SJSA1 (cell line): ENCODE data around the gene PLP1. TPM values are rescaled to one million over a fixed set of nuclear protein-coding genes. Genes with fewer than 3 reads are reported as not detected.

ENCODE experiments used
- DNase-seq, 2 experiments: peaks; one replicate each; pipeline ENCODE4 v3.0.0-alpha.2; 2015 to 2020; ENCODE audit warnings: low spot score in 2 of 2, low read depth in 1 of 2
- H3K27ac ChIP-seq: fragments of 250-450 bp; sonication (Bioruptor Pico); 2 replicates; pipeline ENCODE4 v1.5.1; 2020; ENCODE audit warnings: mild to moderate bottlenecking, moderate library complexity
- H3K27me3 ChIP-seq: fragments of 250-450 bp; sonication (Bioruptor Pico); replicated peaks from 2 replicates; pipeline ENCODE4 v1.5.1; 2020; ENCODE audit warnings: mild to moderate bottlenecking, moderate library complexity
- H3K36me3 ChIP-seq: fragments of 250-450 bp; sonication (Bioruptor Pico); 2 replicates; pipeline ENCODE4 v1.5.1; 2020; ENCODE audit warnings: mild to moderate bottlenecking
- H3K4me1 ChIP-seq: fragments of 250-450 bp; sonication (Bioruptor Pico); replicated peaks from 2 replicates; pipeline ENCODE4 v1.6.1; 2021; ENCODE audit warnings: mild to moderate bottlenecking
- H3K4me3 ChIP-seq: fragments of 250-450 bp; sonication (Bioruptor Pico); 2 replicates; pipeline ENCODE4 v1.5.1; 2020; ENCODE audit warnings: mild to moderate bottlenecking
- H3K9me3 ChIP-seq: fragments of 250-450 bp; sonication (Bioruptor Pico); replicated peaks from 2 replicates; pipeline ENCODE4 v1.5.1; 2020; ENCODE audit warnings: mild to moderate bottlenecking
- total RNA-seq: library from RNA; depleted of rRNA; stranded (reverse); fragments of >200 nt; shearing (Covaris generic); gene quantifications from 2 replicates; pipeline ENCODE4 v1.2.3, GENCODE V29; 2014; rRNA removed

The PLP1 gene, protein sequence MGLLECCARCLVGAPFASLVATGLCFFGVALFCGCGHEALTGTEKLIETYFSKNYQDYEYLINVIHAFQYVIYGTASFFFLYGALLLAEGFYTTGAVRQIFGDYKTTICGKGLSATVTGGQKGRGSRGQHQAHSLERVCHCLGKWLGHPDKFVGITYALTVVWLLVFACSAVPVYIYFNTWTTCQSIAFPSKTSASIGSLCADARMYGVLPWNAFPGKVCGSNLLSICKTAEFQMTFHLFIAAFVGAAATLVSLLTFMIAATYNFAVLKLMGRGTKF
- total RNA-seq, result not detected in 2 replicates

DNA sequence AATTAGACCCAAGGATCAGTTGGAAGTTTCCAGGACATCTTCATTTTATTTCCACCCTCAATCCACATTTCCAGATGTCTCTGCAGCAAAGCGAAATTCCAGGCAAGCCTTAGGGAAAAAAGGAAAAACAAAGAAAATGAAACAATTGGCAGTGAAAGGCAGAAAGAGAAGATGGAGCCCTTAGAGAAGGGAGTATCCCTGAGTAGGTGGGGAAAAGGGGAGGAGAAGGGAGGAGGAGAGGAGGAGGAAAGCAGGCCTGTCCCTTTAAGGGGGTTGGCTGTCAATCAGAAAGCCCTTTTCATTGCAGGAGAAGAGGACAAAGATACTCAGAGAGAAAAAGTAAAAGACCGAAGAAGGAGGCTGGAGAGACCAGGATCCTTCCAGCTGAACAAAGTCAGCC, at the start of gene PLP1:
Gene PLP1, plus strand, starts transcription at position 295 of the 400 bp plus-strand sequence. CDS start 156 bp downstream, outside the sequence.
- H3K27me3 ChIP-seq, result no peaks in the 10 kb centered on the region
- no peaks in the 10 kb centered on the region for H3K9me3 ChIP-seq
- no peak within 1 kb of the TSS for H3K27ac ChIP-seq
- H3K4me1 ChIP-seq, result no peaks in the 10 kb centered on the region
- H3K36me3 ChIP-seq, result no peaks in the 10 kb centered on the region
- DNase-seq, result no peak
- no peak within 1 kb of the TSS for H3K4me3 ChIP-seq

DNA sequence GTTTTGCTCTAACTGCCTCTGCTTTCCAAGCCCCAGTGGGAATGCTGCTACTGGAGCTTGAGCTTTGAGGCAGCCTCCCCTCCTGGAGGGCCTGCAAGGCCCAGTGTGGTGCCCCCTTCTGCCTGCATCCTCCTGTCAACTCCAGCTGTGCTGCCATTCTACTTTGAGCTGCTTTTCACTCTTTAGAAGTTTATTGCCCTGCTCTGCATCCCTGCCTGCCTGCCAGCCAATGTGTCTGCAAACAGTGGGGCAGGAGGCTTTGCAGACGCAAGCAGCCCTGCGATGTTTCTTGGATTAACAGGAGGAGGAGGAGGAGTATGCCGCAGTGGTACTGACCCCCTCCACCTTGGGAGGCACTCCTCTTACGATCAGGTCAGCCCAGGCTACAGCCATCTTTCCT, 49.5 kb upstream of the PLP1 start:
- no peak overlapping the region for H3K4me3 ChIP-seq
- no peaks in the 10 kb centered on the region for H3K27me3 ChIP-seq
- no peaks in the 10 kb centered on the region for H3K9me3 ChIP-seq
- H3K27ac ChIP-seq, result no peak overlapping the region
- H3K36me3 ChIP-seq, result no peaks in the 10 kb centered on the region
- DNase-seq, result no peak
- H3K4me1 ChIP-seq, result no peaks in the 10 kb centered on the region

DNA sequence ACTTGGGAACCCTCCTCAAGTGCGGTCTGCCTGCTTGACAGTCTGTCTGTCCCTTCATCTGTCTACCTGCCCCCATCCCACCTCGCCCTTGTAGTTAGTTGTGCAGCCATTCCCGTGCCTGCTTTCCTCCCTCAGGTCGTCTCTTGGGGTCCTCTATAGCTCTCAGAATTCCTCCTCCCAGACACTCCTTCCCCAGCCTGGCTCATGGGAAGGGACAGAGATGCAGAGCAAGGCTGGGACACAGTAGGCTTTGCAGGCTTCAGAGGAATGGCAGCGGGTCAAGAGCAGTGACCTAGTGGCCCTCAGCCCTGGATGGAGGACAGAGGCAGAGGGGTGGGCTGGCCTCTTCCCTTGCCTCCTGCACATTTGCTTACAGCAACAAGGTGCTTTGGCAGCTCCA, 47.6 kb upstream of the PLP1 start:
- Histone ChIP-seq H3K36me3 (no peaks in the 10 kb centered on the region), H3K9me3 (no peaks in the 10 kb centered on the region), H3K4me3 (no peak overlapping the region), H3K27me3 (no peaks in the 10 kb centered on the region), H3K27ac (no peak overlapping the region), H3K4me1 (no peaks in the 10 kb centered on the region)
- DNase-seq, result no peak

DNA sequence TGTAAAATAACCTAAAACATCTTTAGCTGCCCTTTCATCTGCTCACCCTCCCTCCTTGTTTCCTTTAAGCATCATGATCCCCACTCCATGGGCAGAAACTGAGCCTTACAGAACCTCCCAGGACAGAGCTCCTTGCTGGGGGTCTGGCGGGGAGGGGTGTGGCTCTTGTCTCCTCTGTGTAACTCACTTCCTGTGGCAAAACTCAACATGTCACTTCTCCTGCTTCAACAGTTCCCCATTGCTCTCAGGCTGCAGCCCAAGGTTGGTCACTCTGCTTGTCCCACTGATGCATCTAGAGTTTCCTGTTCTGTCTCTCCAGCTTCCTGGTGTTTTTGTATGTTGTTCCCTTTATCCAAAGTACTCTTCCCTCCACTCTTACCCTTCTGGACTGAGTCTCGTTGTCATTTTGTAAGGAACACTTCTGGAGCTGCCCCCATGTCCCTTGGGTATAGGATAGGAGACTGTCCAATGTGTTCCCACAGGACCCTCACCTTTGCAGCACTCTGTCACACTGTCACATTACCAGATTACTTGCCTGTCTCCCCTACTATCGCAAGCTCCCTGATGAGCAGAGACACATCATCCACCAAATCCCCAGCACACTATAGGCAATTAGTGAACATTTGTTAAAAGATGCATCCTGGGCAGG, 46.4 kb upstream of the PLP1 start:
- no peaks in the 10 kb centered on the region for H3K36me3 ChIP-seq
- no peak for DNase-seq
- H3K4me3 ChIP-seq, result no peak overlapping the region
- H3K27ac ChIP-seq, result no peak overlapping the region
- H3K27me3 ChIP-seq, result no peaks in the 10 kb centered on the region
- no peaks in the 10 kb centered on the region for H3K4me1 ChIP-seq
- H3K9me3 ChIP-seq, result no peaks in the 10 kb centered on the region

DNA sequence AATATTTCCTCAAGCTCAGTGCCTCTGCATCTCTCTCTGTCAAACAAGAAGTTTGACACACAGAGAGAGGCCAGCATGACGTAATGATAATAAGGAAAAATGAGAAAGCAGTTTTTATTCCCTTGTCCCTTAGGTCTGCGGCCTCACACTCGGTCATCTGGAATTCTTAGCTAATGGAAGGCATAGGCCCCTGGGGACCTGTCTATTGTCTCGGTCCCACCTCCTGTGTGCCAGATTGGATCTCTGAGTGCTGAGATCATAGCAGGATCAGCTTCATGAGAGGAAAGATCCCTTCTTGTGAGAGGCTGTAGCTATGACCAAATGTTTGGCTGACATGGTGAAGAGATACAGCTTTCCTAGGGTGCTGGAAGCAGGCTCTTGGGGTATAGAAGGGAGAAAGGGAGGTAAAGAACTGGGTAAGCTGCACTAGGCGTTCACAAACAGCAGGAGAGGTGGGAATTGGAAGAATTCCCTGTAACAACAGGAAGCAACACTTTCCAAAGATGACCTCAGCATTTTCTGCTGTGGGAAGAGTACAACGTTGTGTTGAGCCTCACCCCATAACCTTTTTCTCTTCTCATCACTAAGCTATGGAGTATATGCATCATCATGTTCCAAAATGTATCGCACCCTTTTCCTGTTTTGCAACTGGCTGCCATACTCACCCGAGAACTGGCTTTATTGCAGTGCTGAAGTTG, 45.7 kb upstream of the PLP1 start:
- no peaks in the 10 kb centered on the region for H3K4me1 ChIP-seq
- no peak overlapping the region for H3K27ac ChIP-seq
- no peak overlapping the region for H3K4me3 ChIP-seq
- no peaks in the 10 kb centered on the region for H3K9me3 ChIP-seq
- no peaks in the 10 kb centered on the region for H3K36me3 ChIP-seq
- DNase-seq, result no peak
- H3K27me3 ChIP-seq, result no peaks in the 10 kb centered on the region

DNA sequence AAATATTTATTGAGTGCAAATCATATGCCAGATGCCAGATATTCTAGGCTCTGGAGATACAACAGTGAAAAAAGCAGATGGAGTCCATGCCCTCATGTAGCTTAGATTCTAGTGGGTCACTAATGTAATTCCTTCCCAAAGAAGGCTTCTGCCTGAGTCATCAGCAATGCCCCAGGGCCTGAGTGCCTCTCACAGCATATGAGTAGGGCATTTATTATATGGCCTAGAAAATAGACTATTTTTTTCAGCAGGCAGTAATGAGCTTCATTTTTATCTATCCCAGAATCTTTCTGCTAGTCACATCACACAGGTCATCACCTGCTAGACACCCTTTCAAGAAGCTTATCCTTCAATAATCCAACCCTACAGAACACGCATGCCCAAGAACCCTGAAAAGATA, 43.6 kb upstream of the PLP1 start:
- Histone ChIP-seq H3K4me1 (no peaks in the 10 kb centered on the region), H3K4me3 (no peak overlapping the region), H3K27ac (no peak overlapping the region), H3K36me3 (no peaks in the 10 kb centered on the region), H3K27me3 (no peaks in the 10 kb centered on the region), H3K9me3 (no peaks in the 10 kb centered on the region)
- DNase-seq, result no peak

DNA sequence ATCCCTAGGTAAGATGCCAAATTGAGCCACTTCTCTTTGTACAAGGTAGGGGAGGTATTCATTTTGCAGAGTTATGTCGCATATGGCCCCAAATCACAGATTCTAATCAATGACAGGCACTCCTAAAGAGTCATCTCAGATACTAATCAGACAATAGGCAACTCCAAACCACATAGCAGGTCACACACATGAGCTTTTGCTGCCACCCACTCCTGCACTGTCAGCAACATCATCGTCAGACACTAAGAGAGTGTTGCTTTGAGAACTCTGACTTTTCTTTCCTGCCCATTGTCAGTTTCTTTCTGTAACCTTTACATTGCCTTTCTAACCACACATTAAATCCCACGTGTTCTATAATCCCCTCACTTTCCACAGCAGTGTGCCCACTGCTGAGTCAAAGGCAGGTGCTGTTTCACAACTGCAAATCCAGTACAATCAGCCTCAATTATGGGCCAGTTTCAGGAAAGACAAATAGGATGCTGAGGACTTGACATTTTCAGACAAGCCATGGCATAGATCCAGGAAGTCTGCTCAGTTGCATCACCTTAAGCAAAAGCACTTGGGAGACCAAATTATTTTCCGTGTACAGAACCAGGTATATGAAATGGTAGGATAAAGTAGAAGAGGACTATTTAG, 42.4 kb upstream of the PLP1 start:
- H3K9me3 ChIP-seq, result no peaks in the 10 kb centered on the region
- no peak overlapping the region for H3K4me3 ChIP-seq
- no peaks in the 10 kb centered on the region for H3K4me1 ChIP-seq
- H3K27ac ChIP-seq, result no peak overlapping the region
- no peaks in the 10 kb centered on the region for H3K36me3 ChIP-seq
- H3K27me3 ChIP-seq, result no peaks in the 10 kb centered on the region
- DNase-seq, result no peak

DNA sequence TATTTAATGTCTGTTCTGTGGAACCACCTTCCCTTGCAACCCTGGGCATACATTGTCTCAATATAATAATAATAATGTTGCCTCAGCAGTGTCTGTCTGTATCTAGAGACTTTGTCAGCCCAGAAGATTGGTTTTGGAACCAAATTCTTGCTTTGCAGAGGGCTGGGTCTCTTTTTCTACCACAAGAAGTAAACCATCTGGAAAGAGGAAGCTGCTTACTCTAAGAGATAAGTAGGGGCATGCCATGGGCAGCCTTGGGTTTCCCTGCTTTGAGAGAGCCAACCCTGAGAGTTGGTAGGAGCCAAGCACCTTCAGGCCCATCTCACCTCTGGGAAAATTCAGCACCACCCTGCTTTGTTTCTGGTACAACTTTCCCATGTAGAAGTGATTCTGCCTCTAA, 38.9 kb upstream of the PLP1 start:
- Histone ChIP-seq H3K4me3 (no peak overlapping the region), H3K4me1 (no peaks in the 10 kb centered on the region), H3K27ac (no peak overlapping the region), H3K9me3 (no peaks in the 10 kb centered on the region), H3K36me3 (no peaks in the 10 kb centered on the region), H3K27me3 (no peaks in the 10 kb centered on the region)
- no peak for DNase-seq

DNA sequence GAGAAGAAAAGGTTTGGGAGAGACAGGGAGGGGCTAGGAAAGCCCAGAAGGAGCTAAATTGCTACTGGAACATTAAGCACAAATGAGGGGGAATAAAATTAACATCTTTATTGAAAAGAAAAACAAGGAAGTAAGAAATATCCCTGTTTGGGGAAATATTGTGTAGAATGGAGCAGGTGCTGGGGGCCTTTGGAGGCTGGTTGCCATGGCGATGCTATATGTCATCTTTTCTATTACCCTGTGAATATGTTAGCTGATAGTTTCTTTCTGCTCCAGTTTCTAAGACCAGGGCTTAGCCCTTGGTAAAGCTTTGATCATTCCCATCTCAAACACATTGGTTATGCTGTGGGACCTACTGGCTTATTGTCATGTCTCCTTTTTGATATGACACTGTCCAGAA, 37.2 kb upstream of the PLP1 start:
- Histone ChIP-seq H3K9me3 (no peaks in the 10 kb centered on the region), H3K27ac (no peak overlapping the region), H3K4me3 (no peak overlapping the region), H3K36me3 (no peaks in the 10 kb centered on the region), H3K4me1 (no peaks in the 10 kb centered on the region), H3K27me3 (no peaks in the 10 kb centered on the region)
- no peak for DNase-seq

DNA sequence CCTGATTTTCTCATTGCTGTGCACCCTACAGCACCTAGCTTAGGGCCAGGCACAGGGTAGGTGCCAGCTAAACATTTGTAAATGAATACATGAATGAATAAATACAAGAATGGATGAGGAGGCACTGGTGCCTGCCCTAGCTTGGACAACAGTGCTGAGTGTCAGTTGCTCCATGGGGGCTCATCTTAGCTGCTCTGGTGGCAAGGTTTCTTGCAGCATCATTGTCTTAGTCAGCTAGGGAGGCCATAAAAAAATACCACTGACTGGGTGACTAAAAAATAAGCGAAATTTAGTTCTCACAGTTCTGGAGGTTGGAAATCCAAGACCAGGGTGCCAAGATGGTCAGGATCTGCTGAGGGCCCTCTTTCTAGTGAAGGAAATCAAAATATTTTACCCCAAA, 34.8 kb upstream of the PLP1 start:
- H3K9me3 ChIP-seq, result no peaks in the 10 kb centered on the region
- H3K4me1 ChIP-seq, result no peaks in the 10 kb centered on the region
- no peak for DNase-seq
- no peaks in the 10 kb centered on the region for H3K36me3 ChIP-seq
- H3K27ac ChIP-seq, result no peak overlapping the region
- no peak overlapping the region for H3K4me3 ChIP-seq
- H3K27me3 ChIP-seq, result no peaks in the 10 kb centered on the region

DNA sequence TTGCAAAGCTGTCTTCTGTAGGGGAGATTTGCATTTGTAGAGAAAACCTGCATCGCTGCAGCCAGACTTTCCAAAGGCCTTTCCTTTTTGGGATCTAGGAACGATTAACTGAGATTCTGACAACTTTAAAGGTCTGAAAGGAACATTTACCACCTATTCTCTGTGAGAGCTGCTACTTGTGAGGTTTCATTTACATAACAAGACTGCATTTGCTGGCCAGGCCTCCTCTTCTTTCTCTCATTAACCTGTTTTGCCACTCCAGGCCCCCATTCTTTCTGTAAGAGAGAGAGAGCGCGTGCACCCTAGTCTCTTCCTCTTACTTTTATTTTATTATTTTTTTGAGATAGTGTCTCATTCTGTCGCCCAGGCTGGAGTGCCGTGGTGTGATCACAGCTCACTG, 34.3 kb upstream of the PLP1 start:
- Histone ChIP-seq H3K27me3 (no peaks in the 10 kb centered on the region), H3K9me3 (no peaks in the 10 kb centered on the region), H3K27ac (no peak overlapping the region), H3K4me1 (no peaks in the 10 kb centered on the region), H3K36me3 (no peaks in the 10 kb centered on the region), H3K4me3 (no peak overlapping the region)
- no peak for DNase-seq

DNA sequence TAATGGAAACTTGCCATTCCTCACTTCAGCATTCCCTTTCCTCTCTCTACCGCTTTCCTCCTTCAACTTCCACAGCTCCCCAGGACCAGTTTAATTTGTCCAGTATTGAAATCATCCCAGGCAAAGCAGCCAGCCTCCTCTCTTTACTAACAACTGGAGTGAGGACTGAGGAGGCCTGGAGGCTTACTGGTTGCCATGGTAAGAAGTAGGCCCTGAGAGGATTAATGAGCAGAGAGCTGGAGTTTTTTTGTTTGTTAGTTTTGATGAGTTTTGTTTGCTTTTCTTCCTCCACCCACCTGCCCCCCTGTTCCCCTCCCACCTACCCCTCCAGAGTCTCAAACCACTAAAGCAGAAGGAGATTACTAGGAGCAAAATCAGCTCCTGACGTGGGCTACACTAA, 29.5 kb upstream of the PLP1 start:
- Histone ChIP-seq H3K36me3 (no peaks in the 10 kb centered on the region), H3K27me3 (no peaks in the 10 kb centered on the region)
- DNase-seq, result no peak

DNA sequence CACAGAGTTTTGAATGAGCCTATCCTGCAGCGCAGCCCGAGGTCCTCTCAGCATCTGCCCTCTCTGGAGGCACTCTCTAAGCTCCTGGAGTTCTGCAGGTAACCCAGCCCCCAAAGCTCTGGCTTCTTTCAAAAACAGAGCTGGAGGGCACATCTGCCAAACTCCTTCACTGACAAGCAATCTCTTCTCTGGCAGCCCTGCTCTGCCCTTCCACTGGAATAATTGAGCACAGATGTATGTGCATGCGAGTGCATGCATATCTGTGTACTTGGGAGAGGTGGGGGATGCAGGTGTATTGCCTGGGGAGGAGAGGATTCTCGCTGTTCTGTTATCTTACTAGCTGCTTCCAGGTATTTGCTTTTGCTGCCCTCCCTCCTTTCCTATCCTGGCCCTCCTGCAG, 22.2 kb upstream of the PLP1 start:
- DNase-seq, result no peak
- H3K9me3 ChIP-seq, result no peaks in the 10 kb centered on the region
- no peak overlapping the region for H3K27ac ChIP-seq
- no peaks in the 10 kb centered on the region for H3K36me3 ChIP-seq
- H3K4me1 ChIP-seq, result no peaks in the 10 kb centered on the region
- H3K27me3 ChIP-seq, result no peaks in the 10 kb centered on the region
- H3K4me3 ChIP-seq, result no peak overlapping the region

More for the DNA sequence above, 29.5 kb upstream of the PLP1 start:
- H3K4me1 ChIP-seq, result no peaks in the 10 kb centered on the region
- no peak overlapping the region for H3K27ac ChIP-seq
- no peaks in the 10 kb centered on the region for H3K9me3 ChIP-seq
- no peak overlapping the region for H3K4me3 ChIP-seq

DNA sequence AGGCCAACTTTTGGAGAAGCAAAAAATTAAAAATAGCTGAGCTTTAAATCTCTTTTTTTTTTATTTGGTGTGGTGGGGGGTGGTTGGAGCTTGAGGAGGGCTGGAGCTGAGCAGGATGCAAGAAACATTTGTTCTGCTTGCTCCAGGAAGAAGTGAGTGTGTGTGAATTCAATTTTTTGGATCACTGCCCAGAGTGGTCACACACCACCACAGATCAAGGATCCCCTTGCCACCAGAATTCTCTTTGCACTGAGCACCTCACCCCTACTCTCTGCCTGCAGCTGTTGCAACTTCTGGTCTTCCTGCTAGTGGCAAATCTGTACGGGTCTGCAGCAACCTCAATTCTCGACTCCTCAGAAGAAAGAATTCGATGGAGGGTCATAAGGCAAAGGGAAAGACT, 19.9 kb upstream of the PLP1 start:
- Histone ChIP-seq H3K4me1 (no peaks in the 10 kb centered on the region), H3K27me3 (no peaks in the 10 kb centered on the region), H3K27ac (no peak overlapping the region), H3K9me3 (no peaks in the 10 kb centered on the region), H3K36me3 (no peaks in the 10 kb centered on the region), H3K4me3 (no peak overlapping the region)
- DNase-seq, result no peak
